ENCODE results near the gene RNF34.
A peak's percentile ranks its signal among the peaks of the same experiment; 100 is the strongest.

RNF34 gene

GRCh38 chr12:121456551-121456950 is 56.6 kb downstream of the RNF34 start:
- no peak overlapping the region for H3K4me3 ChIP-seq (ENCODE audit: low read length)
- no peak for TF ChIP-seq ZNF274 (IDR thresholded peaks at IDR 0.05; ENCODE audit: low read depth, low read length)

- no peak for TF ChIP-seq ZNF274 (IDR thresholded peaks at IDR 0.05; ENCODE audit: low read depth, low read length)
- no peak overlapping the region for H3K4me3 ChIP-seq (ENCODE audit: low read length)
Observed at GRCh38 chr12:121461048-121461447, 61.1 kb downstream of the RNF34 start.

GRCh38 chr12:121464331-121464730 is 64.4 kb downstream of the RNF34 start:
- TF ChIP-seq ZNF274 (IDR thresholded peaks at IDR 0.05; ENCODE audit: low read depth, low read length): no peak
- no peak overlapping the region for H3K4me3 ChIP-seq (ENCODE audit: low read length)

GRCh38 chr12:121465921-121466793 is 66.2 kb downstream of the RNF34 start:
- H3K4me3 ChIP-seq (ENCODE audit: low read length): peak overlapping the region; percentile 89

GRCh38 chr12:121466794-121467637 is 67.1 kb downstream of the RNF34 start:
- TF ChIP-seq ZNF274 (IDR thresholded peaks at IDR 0.05; ENCODE audit: low read depth, low read length): no peak
- H3K4me3 ChIP-seq (ENCODE audit: low read length): peak overlapping the region; percentile 89

More at GRCh38 chr12:121465921-121466793, 66.2 kb downstream of the RNF34 start:
- no peak for TF ChIP-seq ZNF274 (IDR thresholded peaks at IDR 0.05; ENCODE audit: low read depth, low read length)

- no peak for TF ChIP-seq ZNF274 (IDR thresholded peaks at IDR 0.05; ENCODE audit: low read depth, low read length)
Observed at GRCh38 chr12:121467638-121468498, 68.0 kb downstream of the RNF34 start.

GRCh38 chr12:121468499-121468801 is 68.5 kb downstream of the RNF34 start:
- H3K4me3 ChIP-seq (ENCODE audit: low read length): no peak overlapping the region
- no peak for TF ChIP-seq ZNF274 (IDR thresholded peaks at IDR 0.05; ENCODE audit: low read depth, low read length)

More at GRCh38 chr12:121467638-121468498, 68.0 kb downstream of the RNF34 start:
- H3K4me3 ChIP-seq (ENCODE audit: low read length): peak overlapping the region; percentile 45; the same call in 1 of the 2 replicates

- H3K4me3 ChIP-seq (ENCODE audit: low read length): no peak overlapping the region
- no peak for TF ChIP-seq ZNF274 (IDR thresholded peaks at IDR 0.05; ENCODE audit: low read depth, low read length)
Observed at GRCh38 chr12:121470751-121471150, 70.8 kb downstream of the RNF34 start.

- TF ChIP-seq ZNF274 (IDR thresholded peaks at IDR 0.05; ENCODE audit: low read depth, low read length): no peak
- no peak overlapping the region for H3K4me3 ChIP-seq (ENCODE audit: low read length)
Observed at GRCh38 chr12:121472150-121472905, 72.4 kb downstream of the RNF34 start.
